IMR-90 (cell line): ENCODE data around the gene ACVRL1. TPM values are rescaled to one million over a fixed set of nuclear protein-coding genes. Genes with fewer than 3 reads are reported as not detected.

ENCODE experiments used
- ATAC-seq: fragments of 200-7000 bp; cut with Tn5 transposase; 2 replicates; pipeline ENCODE4 v1.9.1; 2020; ENCODE audit warnings: low read depth, mild to moderate bottlenecking, moderate library complexity
- BruUV-seq: library from RNA; stranded (reverse); fragments of 400-500 nt; replicated peaks from 2 replicates; lab custom pipeline; 2021; lab: Mats Ljungman, UMichigan
- CTCF ChIA-PET: fragments of 300-600 bp; formaldehyde crosslinking; extraction: SDS; loops from one replicate; lab custom pipeline; 2021; ENCODE audit warnings: antibody characterized with exemption; lab: Yijun Ruan, JAX
- POLR2A ChIA-PET: fragments of 300-600 bp; sonication (Branson Sonifier 250); formaldehyde crosslinking; loops from one replicate; lab custom pipeline; 2022; ENCODE audit warnings: antibody characterized with exemption; ENCODE audit not compliant: unreplicated experiment; lab: Charles Lee
- DNase-seq: peaks from one replicate; pipeline ENCODE4 v3.0.0; 2013
- H2AFZ ChIP-seq: replicated peaks from 2 replicates; pipeline ENCODE3; 2013; ENCODE audit warnings: low read length, mild to moderate bottlenecking; ENCODE audit not compliant: poor library complexity
- H2AK5ac ChIP-seq: 2 replicates; pipeline ENCODE4 v1.6.1; 2013; ENCODE audit warnings: low read depth, low read length, inconsistent platforms
- H2AK9ac ChIP-seq: replicated peaks from 2 replicates; pipeline ENCODE3; 2013; ENCODE audit warnings: mild to moderate bottlenecking, low read depth, low read length, moderate library complexity; ENCODE audit not compliant: poor library complexity
- H2BK120ac ChIP-seq: 2 replicates; pipeline ENCODE4 v1.6.1; 2013; ENCODE audit warnings: low read depth, low read length, inconsistent platforms
- H2BK15ac ChIP-seq: 3 replicates; pipeline ENCODE4 v1.6.1; 2013; ENCODE audit warnings: low read depth, low read length, inconsistent platforms
- H2BK20ac ChIP-seq: 2 replicates; pipeline ENCODE4 v1.6.1; 2013; ENCODE audit warnings: low read depth, mild to moderate bottlenecking, inconsistent platforms, low read length, moderate library complexity
- H2BK5ac ChIP-seq: 2 replicates; pipeline ENCODE4 v1.6.1; 2013; ENCODE audit warnings: mild to moderate bottlenecking, low read depth, low read length, inconsistent platforms; ENCODE audit not compliant: poor library complexity, severe bottlenecking
- H3K14ac ChIP-seq: replicated peaks from 2 replicates; pipeline ENCODE4 v1.6.1; 2013; ENCODE audit warnings: low read depth, low read length, inconsistent platforms
- H3K18ac ChIP-seq: 2 replicates; pipeline ENCODE4 v1.6.1; 2013; ENCODE audit warnings: low read depth, low read length, control low read depth
- H3K23ac ChIP-seq: 2 replicates; pipeline ENCODE4 v1.6.1; 2013; ENCODE audit warnings: low read depth, low read length, inconsistent platforms
- H3K27ac ChIP-seq: 2 replicates; pipeline ENCODE4 v1.5.1; 2013; ENCODE audit warnings: mild to moderate bottlenecking, control low read depth, low read length; ENCODE audit not compliant: insufficient read depth
- H3K27me3 ChIP-seq: 2 replicates; pipeline ENCODE4 v1.6.1; 2013; ENCODE audit warnings: low read length; ENCODE audit not compliant: control insufficient read depth, insufficient read depth
- H3K36me3 ChIP-seq: 2 replicates; pipeline ENCODE4 v1.6.1; 2013; ENCODE audit warnings: low read length, mixed read lengths; ENCODE audit not compliant: control insufficient read depth, insufficient read depth
- H3K4ac ChIP-seq: 2 replicates; pipeline ENCODE4 v1.6.1; 2013; ENCODE audit warnings: low read depth, low read length, inconsistent platforms
- H3K4me1 ChIP-seq: 2 replicates; pipeline ENCODE4 v1.6.1; 2013; ENCODE audit warnings: low read length, mixed read lengths; ENCODE audit not compliant: control insufficient read depth, insufficient read depth
- H3K4me2 ChIP-seq: 2 replicates; pipeline ENCODE4 v1.6.1; 2013; ENCODE audit warnings: low read depth, mild to moderate bottlenecking, control low read depth, low read length, moderate library complexity
- H3K4me3 ChIP-seq: 2 replicates; pipeline ENCODE4 v1.5.1; 2013; ENCODE audit warnings: low read depth, mild to moderate bottlenecking, control low read depth, low read length, moderate library complexity; ENCODE audit not compliant: insufficient read depth
- H3K56ac ChIP-seq: 2 replicates; pipeline ENCODE4 v1.6.1; 2013; ENCODE audit warnings: low read length, inconsistent platforms; ENCODE audit not compliant: insufficient read depth; ENCODE audit errors: extremely low read depth
- H3K79me1 ChIP-seq, 2 experiments: 2 replicates each; pipeline ENCODE4 v1.6.1; 2013; ENCODE audit warnings: low read length in 2 of 2, inconsistent platforms in 1 of 2, low read depth in 1 of 2
- H3K9ac ChIP-seq: 2 replicates; pipeline ENCODE4 v1.6.1; 2013; ENCODE audit warnings: low read depth, low read length, control low read depth
- H3K9me1 ChIP-seq: 2 replicates; pipeline ENCODE4 v1.6.1; 2013; ENCODE audit warnings: low read length, inconsistent platforms; ENCODE audit not compliant: insufficient read depth
- H3K9me3 ChIP-seq: 2 replicates; pipeline ENCODE4 v1.6.1; 2013; ENCODE audit warnings: low read length; ENCODE audit not compliant: control insufficient read depth, insufficient read depth
- H4K20me1 ChIP-seq: 2 replicates; pipeline ENCODE4 v1.6.1; 2013; ENCODE audit warnings: low read length, inconsistent platforms; ENCODE audit not compliant: insufficient read depth
- H4K5ac ChIP-seq: 2 replicates; pipeline ENCODE4 v1.6.1; 2013; ENCODE audit warnings: mild to moderate bottlenecking, low read depth, low read length, control low read depth
- H4K8ac ChIP-seq, 2 experiments: 2 replicates each; pipeline ENCODE4 v1.6.1; 2013; ENCODE audit warnings: low read depth in 2 of 2, low read length in 2 of 2, control low read depth in 1 of 2, inconsistent platforms in 1 of 2
- H4K91ac ChIP-seq: 2 replicates; pipeline ENCODE4 v1.6.1; 2013; ENCODE audit warnings: low read depth, low read length, inconsistent platforms; ENCODE audit not compliant: insufficient read depth
- BHLHE40 ChIP-seq: fragments of 150-350 bp; IDR thresholded peaks from 2 replicates; pipeline ENCODE4 v1.6.1; 2016; ENCODE audit warnings: mild to moderate bottlenecking, low read depth, low read length
- CEBPB ChIP-seq: IDR thresholded peaks from 2 replicates; pipeline ENCODE4 v1.6.1; 2012; ENCODE audit warnings: low read depth, low read length, improper control_type of control experiment
- CHD1 ChIP-seq: IDR thresholded peaks from 2 replicates; pipeline ENCODE4 v1.6.1; 2012; ENCODE audit warnings: low read depth, low read length, improper control_type of control experiment
- FOS ChIP-seq: fragments of 150-350 bp; IDR thresholded peaks from 2 replicates; pipeline ENCODE4 v1.6.1; 2016; ENCODE audit warnings: low read depth, low read length
- MAFK ChIP-seq: IDR thresholded peaks from 2 replicates; pipeline ENCODE4 v1.6.1; 2012; ENCODE audit warnings: low read depth, low read length, improper control_type of control experiment
- MAZ ChIP-seq: IDR thresholded peaks from 2 replicates; pipeline ENCODE4 v1.6.1; 2012; ENCODE audit warnings: low read depth, mild to moderate bottlenecking, low read length, improper control_type of control experiment, moderate library complexity, borderline replicate concordance
- MXI1 ChIP-seq: IDR thresholded peaks from 2 replicates; pipeline ENCODE4 v1.6.1; 2012; ENCODE audit warnings: low read depth, mild to moderate bottlenecking, low read length, moderate library complexity, borderline replicate concordance
- NFE2L2 ChIP-seq: fragments of 150-350 bp; IDR thresholded peaks from 2 replicates; pipeline ENCODE4 v1.6.1; 2016; ENCODE audit warnings: low read depth, mild to moderate bottlenecking, low read length
- POLR2A ChIP-seq: IDR thresholded peaks from 2 replicates; pipeline ENCODE4 v1.6.1; 2012; ENCODE audit warnings: mild to moderate bottlenecking, low read depth, low read length
- RAD21 ChIP-seq: IDR thresholded peaks from 2 replicates; pipeline ENCODE4 v1.6.1; 2012; ENCODE audit warnings: low read length, improper control_type of control experiment
- RCOR1 ChIP-seq: IDR thresholded peaks from 2 replicates; pipeline ENCODE4 v1.6.1; 2012; ENCODE audit warnings: mild to moderate bottlenecking, low read length, improper control_type of control experiment; ENCODE audit not compliant: insufficient replicate concordance
- RFX5 ChIP-seq: IDR thresholded peaks from 2 replicates; pipeline ENCODE4 v1.8.0; 2012; ENCODE audit warnings: low read depth, mild to moderate bottlenecking, low read length, moderate library complexity
- SMC3 ChIP-seq: fragments of 150-350 bp; IDR thresholded peaks from 2 replicates; pipeline ENCODE4 v1.6.1; 2016; ENCODE audit warnings: low read depth, mild to moderate bottlenecking, antibody characterized with exemption, low read length, moderate library complexity
- WGBS, 2 experiments: methylation state at CpG; one replicate each; pipeline versions ENCODE4 v1.1.5 to v1.1.7; 2013; ENCODE audit warnings: missing lambda C conversion rate in 2 of 2; ENCODE audit not compliant: insufficient read length in 1 of 2; ENCODE audit errors: extremely low coverage in 2 of 2; 5-methylcytosine and 5-hydroxymethylcytosine counted together
- dilution Hi-C: fragments of 300-500 bp; cut with HindIII; formaldehyde crosslinking; loops from one replicate; pipeline ENCODE4 v1.14.3; 2018; ENCODE audit warnings: low sequenced_read_pairs; ENCODE audit not compliant: unreplicated experiment
- in situ Hi-C: fragments of 300-500 bp; cut with MboI; formaldehyde crosslinking; loops from 3 replicates; pipeline ENCODE4 v1.14.3; 2019; ENCODE audit warnings: low sequenced_read_pairs, inconsistent platforms, mixed read lengths
- intact Hi-C: fragments of 100-400 bp; cut with micrococcal nuclease; formaldehyde crosslinking; loops from 2 replicates; pipeline ENCODE4 v1.10.0; 2022
- polyA plus RNA-seq, 3 experiments: library from polyadenylated mRNA; depleted of rRNA; stranded (reverse); fragments of >200 nt; gene quantifications; 2 replicates each; pipeline ENCODE4 v1.2.3, GENCODE V29; 2012; ENCODE audit warnings: low replicate concordance in 1 of 3
- total RNA-seq: library from RNA; depleted of rRNA; stranded (reverse); fragments of >200 nt; gene quantifications from 2 replicates; pipeline ENCODE4 v1.2.3, GENCODE V29; 2012
- TF ChIP-seq, protein P1 (sequence below): fragments of 150-350 bp; IDR thresholded peaks from 2 replicates; pipeline ENCODE4 v1.6.1; 2017; ENCODE audit warnings: mild to moderate bottlenecking, antibody characterized with exemption, low read length, low read depth
- TF ChIP-seq, protein P2 (sequence below): fragments of 150-350 bp; IDR thresholded peaks from 2 replicates; pipeline ENCODE4 v1.6.1; 2016; ENCODE audit warnings: low read depth, mild to moderate bottlenecking, low read length, moderate library complexity, borderline replicate concordance
- TF ChIP-seq, protein P3 (sequence below): conservative IDR thresholded peaks from 2 replicates; pipeline ENCODE4 v1.5.1; 2012; ENCODE audit warnings: mild to moderate bottlenecking, low read depth, low read length, improper control_type of control experiment

ACVRL1 gene
- total and polyA plus RNA-seq, 2 of the 4 experiments (the other 2 are of a cell fraction): 6.4 to 7.5 TPM

DNA sequence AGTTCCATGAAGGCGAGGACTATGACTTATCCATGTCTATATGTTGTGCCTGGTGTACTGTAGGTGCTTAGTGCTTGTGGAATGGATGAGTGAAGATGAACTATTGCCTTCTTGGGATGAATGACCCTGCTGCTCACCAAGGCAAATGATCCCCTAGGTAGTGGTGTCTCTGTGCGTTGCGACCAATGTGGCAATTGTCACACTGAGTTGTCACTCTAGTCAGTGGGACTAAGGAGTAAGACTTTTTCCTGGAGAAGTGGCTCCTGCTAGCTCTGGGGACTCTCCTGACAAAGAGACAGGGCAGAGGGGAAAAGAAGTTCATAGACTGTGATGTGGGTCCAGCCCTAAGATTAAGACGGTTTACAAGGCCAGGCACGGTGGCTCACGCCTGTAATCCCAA is 40.8 kb downstream of the ACVRL1 start:
- Histone ChIP-seq H3K27me3 (peaks cover 23% of the 10 kb centered on the region), H3K9ac (no peak overlapping the region), H3K79me1 (peaks cover 12 to 13% of the 10 kb centered on the region in 2 experiments; a peak in 3 of 4 replicates), H3K4me2 (no peak overlapping the region), H3K23ac (no peak overlapping the region), H2BK5ac (no peak overlapping the region), H3K4me3 (no peak overlapping the region), H4K5ac (no peak overlapping the region), H2AK5ac (no peak overlapping the region), H3K9me3 (peaks cover 10% of the 10 kb centered on the region), H3K36me3 (no peaks in the 10 kb centered on the region), H3K9me1 (no peaks in the 10 kb centered on the region), H3K14ac (no peak overlapping the region), H2BK15ac (no peak overlapping the region), H4K20me1 (peaks cover 4% of the 10 kb centered on the region; the same call in 1 of the 2 replicates), H3K4me1 (no peaks in the 10 kb centered on the region), H3K18ac (no peak overlapping the region), H3K4ac (no peak overlapping the region), H3K56ac (no peak overlapping the region), H2AK9ac (no peak overlapping the region), H4K91ac (no peak overlapping the region), H3K27ac (no peak overlapping the region), H2AFZ (no peak overlapping the region), H2BK20ac (no peak overlapping the region), H4K8ac (no peak overlapping the region), H2BK120ac (no peak overlapping the region)
- TF ChIP-seq, protein P1, sequence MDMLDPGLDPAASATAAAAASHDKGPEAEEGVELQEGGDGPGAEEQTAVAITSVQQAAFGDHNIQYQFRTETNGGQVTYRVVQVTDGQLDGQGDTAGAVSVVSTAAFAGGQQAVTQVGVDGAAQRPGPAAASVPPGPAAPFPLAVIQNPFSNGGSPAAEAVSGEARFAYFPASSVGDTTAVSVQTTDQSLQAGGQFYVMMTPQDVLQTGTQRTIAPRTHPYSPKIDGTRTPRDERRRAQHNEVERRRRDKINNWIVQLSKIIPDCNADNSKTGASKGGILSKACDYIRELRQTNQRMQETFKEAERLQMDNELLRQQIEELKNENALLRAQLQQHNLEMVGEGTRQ: no peak
- no peak for TF ChIP-seq RFX5
- TF ChIP-seq BHLHE40: no peak
- no peak for TF ChIP-seq CEBPB
- no peak for TF ChIP-seq MAZ
- no peak for TF ChIP-seq RAD21
- no peak for TF ChIP-seq MAFK
- TF ChIP-seq, protein P2, sequence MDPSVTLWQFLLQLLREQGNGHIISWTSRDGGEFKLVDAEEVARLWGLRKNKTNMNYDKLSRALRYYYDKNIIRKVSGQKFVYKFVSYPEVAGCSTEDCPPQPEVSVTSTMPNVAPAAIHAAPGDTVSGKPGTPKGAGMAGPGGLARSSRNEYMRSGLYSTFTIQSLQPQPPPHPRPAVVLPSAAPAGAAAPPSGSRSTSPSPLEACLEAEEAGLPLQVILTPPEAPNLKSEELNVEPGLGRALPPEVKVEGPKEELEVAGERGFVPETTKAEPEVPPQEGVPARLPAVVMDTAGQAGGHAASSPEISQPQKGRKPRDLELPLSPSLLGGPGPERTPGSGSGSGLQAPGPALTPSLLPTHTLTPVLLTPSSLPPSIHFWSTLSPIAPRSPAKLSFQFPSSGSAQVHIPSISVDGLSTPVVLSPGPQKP: no peak
- no peak for TF ChIP-seq POLR2A
- no peak for TF ChIP-seq CHD1
- no peak for TF ChIP-seq MXI1
- no peak for TF ChIP-seq RCOR1
- no peak for TF ChIP-seq SMC3
- no peak for TF ChIP-seq NFE2L2
- TF ChIP-seq, protein P3, sequence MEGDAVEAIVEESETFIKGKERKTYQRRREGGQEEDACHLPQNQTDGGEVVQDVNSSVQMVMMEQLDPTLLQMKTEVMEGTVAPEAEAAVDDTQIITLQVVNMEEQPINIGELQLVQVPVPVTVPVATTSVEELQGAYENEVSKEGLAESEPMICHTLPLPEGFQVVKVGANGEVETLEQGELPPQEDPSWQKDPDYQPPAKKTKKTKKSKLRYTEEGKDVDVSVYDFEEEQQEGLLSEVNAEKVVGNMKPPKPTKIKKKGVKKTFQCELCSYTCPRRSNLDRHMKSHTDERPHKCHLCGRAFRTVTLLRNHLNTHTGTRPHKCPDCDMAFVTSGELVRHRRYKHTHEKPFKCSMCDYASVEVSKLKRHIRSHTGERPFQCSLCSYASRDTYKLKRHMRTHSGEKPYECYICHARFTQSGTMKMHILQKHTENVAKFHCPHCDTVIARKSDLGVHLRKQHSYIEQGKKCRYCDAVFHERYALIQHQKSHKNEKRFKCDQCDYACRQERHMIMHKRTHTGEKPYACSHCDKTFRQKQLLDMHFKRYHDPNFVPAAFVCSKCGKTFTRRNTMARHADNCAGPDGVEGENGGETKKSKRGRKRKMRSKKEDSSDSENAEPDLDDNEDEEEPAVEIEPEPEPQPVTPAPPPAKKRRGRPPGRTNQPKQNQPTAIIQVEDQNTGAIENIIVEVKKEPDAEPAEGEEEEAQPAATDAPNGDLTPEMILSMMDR: no peak
- no peak for TF ChIP-seq FOS
- no TSS peak for BruUV-seq
- DNase-seq (no peak), ATAC-seq (no peak)
- intact Hi-C loops: no loop called here
- dilution Hi-C loops: no loop called here
- in situ Hi-C loops: no loop called here
- CTCF ChIA-PET: no interaction called here
- POLR2A ChIA-PET: no interaction called here
- WGBS, 2 experiments: no CpG with 5 or more reads among the region's 6 CpGs
